OCI-LY7 (cell line): ENCODE data around the gene NAB1. TPM values are rescaled to one million over a fixed set of nuclear protein-coding genes. Genes with fewer than 3 reads are reported as not detected.

ENCODE experiments used
- BruUV-seq: library from RNA; stranded (reverse); fragments of 400-500 nt; replicated peaks from 2 replicates; lab custom pipeline; 2021; lab: Mats Ljungman, UMichigan
- CTCF ChIA-PET: fragments of 300-600 bp; sonication (Branson Sonifier 250); formaldehyde crosslinking; loops from one replicate; lab custom pipeline; 2022; ENCODE audit warnings: antibody characterized with exemption; ENCODE audit not compliant: unreplicated experiment; lab: Charles Lee
- POLR2A ChIA-PET: fragments of 300-600 bp; sonication (Branson Sonifier 250); formaldehyde crosslinking; loops from one replicate; lab custom pipeline; 2022; ENCODE audit warnings: antibody characterized with exemption; lab: Charles Lee
- DNase-seq: peaks from one replicate; pipeline ENCODE4 v3.0.0-alpha.2; 2015; ENCODE audit warnings: low spot score
- H2AFZ ChIP-seq: fragments of 200-600 bp; sonication (generic), shearing (Covaris generic); 2 replicates; pipeline ENCODE4 v1.6.1; 2014; ENCODE audit warnings: mild to moderate bottlenecking, antibody characterized with exemption, low read length, moderate library complexity
- H3K27ac ChIP-seq: fragments of 200-600 bp; sonication (generic); 2 replicates; pipeline ENCODE4 v1.5.1; 2014; ENCODE audit warnings: mixed run types, low read depth, mild to moderate bottlenecking, moderate library complexity, low read length, inconsistent platforms; ENCODE audit not compliant: poor library complexity, severe bottlenecking
- H3K36me3 ChIP-seq: fragments of 200-600 bp; sonication (generic); 2 replicates; pipeline ENCODE4 v1.6.1; 2014; ENCODE audit warnings: mild to moderate bottlenecking, antibody characterized with exemption, low read length, moderate library complexity, mixed read lengths; ENCODE audit not compliant: insufficient read depth
- H3K4me1 ChIP-seq: fragments of 200-600 bp; sonication (generic); 2 replicates; pipeline ENCODE4 v1.5.1; 2014; ENCODE audit warnings: mild to moderate bottlenecking, low read length; ENCODE audit not compliant: insufficient read depth, poor library complexity, severe bottlenecking
- H3K4me2 ChIP-seq: fragments of 200-600 bp; sonication (generic); 2 replicates; pipeline ENCODE4 v1.6.1; 2014; ENCODE audit warnings: mild to moderate bottlenecking, low read length
- H3K4me3 ChIP-seq: fragments of 200-600 bp; sonication (generic); 2 replicates; pipeline ENCODE4 v1.5.1; 2014; ENCODE audit warnings: mild to moderate bottlenecking, low read depth, low read length; ENCODE audit not compliant: poor library complexity, severe bottlenecking
- H3K79me2 ChIP-seq: fragments of 200-600 bp; sonication (generic); 2 replicates; pipeline ENCODE4 v1.6.1; 2016; ENCODE audit warnings: low read depth, mild to moderate bottlenecking, low read length, moderate library complexity, mixed read lengths; ENCODE audit not compliant: insufficient read depth
- H3K9me2 ChIP-seq: fragments of 200-600 bp; sonication (generic); 2 replicates; pipeline ENCODE4 v1.6.1; 2016; ENCODE audit warnings: mild to moderate bottlenecking, low read length, mixed read lengths; ENCODE audit not compliant: insufficient read depth
- H3K9me3 ChIP-seq: fragments of 200-600 bp; sonication (generic); 2 replicates; pipeline ENCODE4 v1.6.1; 2014; ENCODE audit warnings: mild to moderate bottlenecking, mixed run types, low read length, mixed read lengths
- H4K20me1 ChIP-seq: fragments of 200-600 bp; sonication (generic); 2 replicates; pipeline ENCODE4 v1.6.1; 2014; ENCODE audit warnings: mild to moderate bottlenecking, antibody characterized with exemption, low read length, moderate library complexity, mixed read lengths; ENCODE audit not compliant: insufficient read depth
- CTCF ChIP-seq: fragments of 200-600 bp; sonication (generic); conservative IDR thresholded peaks from 2 replicates; pipeline ENCODE4 v1.5.1; 2014; ENCODE audit warnings: mild to moderate bottlenecking, antibody characterized with exemption, low read length, moderate library complexity, mixed read lengths
- EZH2phosphoT487 ChIP-seq: fragments of 200-600 bp; sonication (generic); IDR thresholded peaks from 2 replicates; pipeline ENCODE4 v1.6.1; 2018; ENCODE audit warnings: low read depth, borderline replicate concordance, mild to moderate bottlenecking, mixed run types, antibody characterized with exemption, low read length, moderate library complexity, mixed read lengths
- intact Hi-C: fragments of 100-400 bp; cut with micrococcal nuclease; formaldehyde crosslinking; loops from one replicate; pipeline ENCODE4 v1.10.0; 2022; ENCODE audit not compliant: unreplicated experiment
- total RNA-seq, 2 experiments: library from RNA; depleted of rRNA in 1 of 2; stranded (reverse); fragments of >200 nt in 1 of 2; shearing (Covaris generic) in 1 of 2; gene quantifications; 2 replicates each; pipeline ENCODE4 v1.2.3, GENCODE V29; 2014 to 2022

The NAB1 gene
- total RNA-seq, 2 experiments from 2014 or later: 24.5 to 30.2 TPM

GRCh38 chr2:190717764-190718651 is 69.1 kb downstream of the NAB1 start:
- Histone ChIP-seq H2AFZ (no peak overlapping the region), H3K79me2 (no peaks in the 10 kb centered on the region), H3K4me3 (no peak overlapping the region), H4K20me1 (no peaks in the 10 kb centered on the region), H3K4me1 (no peaks in the 10 kb centered on the region), H3K9me2 (no peaks in the 10 kb centered on the region), H3K4me2 (no peak overlapping the region), H3K9me3 (no peaks in the 10 kb centered on the region), H3K36me3 (no peaks in the 10 kb centered on the region), H3K27ac (no peak overlapping the region)
- CTCF ChIA-PET: no interaction called here
- TF ChIP-seq EZH2phosphoT487 (no peak), CTCF (no peak)
- DNase-seq: no peak
- intact Hi-C loops: no loop called here
- no TSS peak for BruUV-seq
- POLR2A ChIA-PET: interaction anchor here (0.6 to 0.9 kb wide), 2 partner anchors 26 to 44 kb away, joined by 3 to 4 read pairs; no protein-coding TSS in a partner anchor

- intact Hi-C loops: no loop called here
- Histone ChIP-seq H3K36me3 (no peaks in the 10 kb centered on the region), H4K20me1 (no peaks in the 10 kb centered on the region), H3K4me1 (no peaks in the 10 kb centered on the region), H2AFZ (no peak overlapping the region), H3K27ac (no peak overlapping the region), H3K9me2 (no peaks in the 10 kb centered on the region), H3K4me3 (no peak overlapping the region), H3K4me2 (no peak overlapping the region), H3K79me2 (no peaks in the 10 kb centered on the region), H3K9me3 (no peaks in the 10 kb centered on the region)
- ChIA-PET POLR2A (interaction anchor here (0.9 kb wide), 1 partner anchor 45 kb away, joined by 3 read pairs; no protein-coding TSS in a partner anchor), CTCF (no interaction called here)
- BruUV-seq: no TSS peak
- DNase-seq: no peak
- TF ChIP-seq CTCF (no peak), EZH2phosphoT487 (no peak)
Observed at GRCh38 chr2:190718652-190719526, 70.0 kb downstream of the NAB1 start.
